ENCODE measurements around the gene CDH1. TPM values are rescaled to one million over a fixed set of nuclear protein-coding genes. Genes with fewer than 3 reads are reported as not detected.
A peak's percentile ranks its signal among the peaks of the same experiment; 100 is the strongest.

CDH1 gene
- total RNA-seq, 4 donors from 2014 or later, result 72.7 to 302 (median 160) TPM

DNA sequence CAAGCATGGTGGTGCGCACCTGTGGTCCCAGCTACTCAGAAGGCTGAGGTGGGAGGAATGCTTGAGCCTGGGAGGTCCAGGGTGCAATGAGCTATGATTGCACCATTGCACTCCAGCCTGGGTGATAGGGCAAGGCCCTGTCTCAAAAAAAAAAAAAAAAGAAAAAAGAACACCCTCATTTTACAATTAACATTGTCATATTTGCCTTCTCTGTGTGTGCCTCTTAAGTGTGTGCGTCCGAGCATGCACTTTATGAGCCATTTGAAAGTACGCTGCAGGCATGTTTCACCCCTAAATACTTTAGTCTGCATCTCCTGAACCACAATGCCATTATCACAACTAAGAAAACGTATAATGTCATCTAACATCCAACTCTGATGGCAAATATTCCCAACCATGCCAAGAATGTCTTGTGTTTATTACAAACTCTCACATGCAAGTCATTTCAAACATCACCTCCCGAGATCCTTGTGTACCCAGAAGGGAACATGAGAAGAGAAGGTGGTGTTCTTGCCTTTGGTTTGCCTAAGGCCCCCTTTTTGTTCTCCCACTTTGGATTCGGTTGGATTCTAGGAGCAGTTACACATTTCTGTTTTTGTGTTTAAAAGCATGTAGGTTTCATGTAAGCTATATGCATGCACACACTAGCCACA, 38.0 kb downstream of the CDH1 start:
- intact Hi-C loops (cut with DNase I), result no loop called here
- Histone ChIP-seq H3K36me3 (peaks cover 0 to 37% (median 0%) of the 10 kb centered on the region in 3 donors), H3K27ac (no peak overlapping the region), H3K4me3 (no peak overlapping the region), H3K4me1 (peaks cover 9 to 50% (median 26%) of the 10 kb centered on the region in 3 donors), H3K27me3 (no peaks in the 10 kb centered on the region), H3K9me3 (no peaks in the 10 kb centered on the region)
- TF ChIP-seq, protein P1, sequence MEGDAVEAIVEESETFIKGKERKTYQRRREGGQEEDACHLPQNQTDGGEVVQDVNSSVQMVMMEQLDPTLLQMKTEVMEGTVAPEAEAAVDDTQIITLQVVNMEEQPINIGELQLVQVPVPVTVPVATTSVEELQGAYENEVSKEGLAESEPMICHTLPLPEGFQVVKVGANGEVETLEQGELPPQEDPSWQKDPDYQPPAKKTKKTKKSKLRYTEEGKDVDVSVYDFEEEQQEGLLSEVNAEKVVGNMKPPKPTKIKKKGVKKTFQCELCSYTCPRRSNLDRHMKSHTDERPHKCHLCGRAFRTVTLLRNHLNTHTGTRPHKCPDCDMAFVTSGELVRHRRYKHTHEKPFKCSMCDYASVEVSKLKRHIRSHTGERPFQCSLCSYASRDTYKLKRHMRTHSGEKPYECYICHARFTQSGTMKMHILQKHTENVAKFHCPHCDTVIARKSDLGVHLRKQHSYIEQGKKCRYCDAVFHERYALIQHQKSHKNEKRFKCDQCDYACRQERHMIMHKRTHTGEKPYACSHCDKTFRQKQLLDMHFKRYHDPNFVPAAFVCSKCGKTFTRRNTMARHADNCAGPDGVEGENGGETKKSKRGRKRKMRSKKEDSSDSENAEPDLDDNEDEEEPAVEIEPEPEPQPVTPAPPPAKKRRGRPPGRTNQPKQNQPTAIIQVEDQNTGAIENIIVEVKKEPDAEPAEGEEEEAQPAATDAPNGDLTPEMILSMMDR (IDR thresholded peaks at IDR 0.05), result no peak
- no peak for TF ChIP-seq POLR2A (IDR thresholded peaks at IDR 0.05)
- 74% methylated on average over 7 of the region's 7 CpGs for WGBS, 2 donors
- DNase-seq, result no peak

- TF ChIP-seq POLR2A (IDR thresholded peaks at IDR 0.05), result no peak
- TF ChIP-seq, protein P1 (IDR thresholded peaks at IDR 0.05), result no peak
Observed at GRCh38 chr16:68776821-68777485, 39.9 kb downstream of the CDH1 start.

GRCh38 chr16:68778551-68779231, 41.6 kb downstream of the CDH1 start:
- peak overlapping the region; percentile 75 to 87 (median 82) for H3K27ac ChIP-seq
- H3K27me3 ChIP-seq, result no peaks in the 10 kb centered on the region
- TF ChIP-seq, protein P1 (IDR thresholded peaks at IDR 0.05), result peak in 1 of 6 experiments; percentile 2
- no peak for TF ChIP-seq POLR2A (IDR thresholded peaks at IDR 0.05)
- H3K4me1 ChIP-seq, result peaks cover 9 to 75% (median 26%) of the 10 kb centered on the region in 3 donors
- no peak for DNase-seq
- intact Hi-C loops (cut with DNase I), result no loop called here
- H3K4me3 ChIP-seq, result no peak overlapping the region
- H3K36me3 ChIP-seq, result peaks cover 0 to 15% (median 0%) of the 10 kb centered on the region in 3 donors
- no peaks in the 10 kb centered on the region for H3K9me3 ChIP-seq
- 20 to 23% methylated on average over 6 of the region's 6 CpGs for WGBS, 2 donors

More at GRCh38 chr16:68776821-68777485, 39.9 kb downstream of the CDH1 start:
- H3K27me3 ChIP-seq, result no peaks in the 10 kb centered on the region
- 18 to 63% methylated on average over 5 to 6 of the region's 6 CpGs for WGBS, 2 donors
- intact Hi-C loops (cut with DNase I), result no loop called here
- no peak for DNase-seq
- H3K27ac ChIP-seq, result peak overlapping the region in 3 of 4 donors; percentile 10 to 87 (median 25)
- peaks cover 0 to 29% (median 0%) of the 10 kb centered on the region in 3 donors for H3K36me3 ChIP-seq
- peaks cover 9 to 68% (median 26%) of the 10 kb centered on the region in 3 donors for H3K4me1 ChIP-seq
- H3K4me3 ChIP-seq, result no peak overlapping the region
- no peaks in the 10 kb centered on the region for H3K9me3 ChIP-seq

GRCh38 chr16:68779891-68780290, 42.8 kb downstream of the CDH1 start:
- Histone ChIP-seq H3K36me3 (peaks cover 0 to 14% (median 0%) of the 10 kb centered on the region in 3 donors), H3K27me3 (no peaks in the 10 kb centered on the region), H3K4me3 (no peak overlapping the region), H3K9me3 (no peaks in the 10 kb centered on the region), H3K4me1 (peaks cover 9 to 75% (median 26%) of the 10 kb centered on the region in 3 donors), H3K27ac (peak overlapping the region; percentile 75 to 87 (median 82))
- TF ChIP-seq, protein P1 (IDR thresholded peaks at IDR 0.05), result no peak
- no peak for TF ChIP-seq POLR2A (IDR thresholded peaks at IDR 0.05)
- no peak for DNase-seq
- WGBS, 2 donors, result 53 to 78% methylated on average over 4 of the region's 4 CpGs
- intact Hi-C loops (cut with DNase I), result no loop called here
